Measurements from ENCODE around the gene RASA1. TPM values are rescaled to one million over a fixed set of nuclear protein-coding genes. Genes with fewer than 3 reads are reported as not detected.
"Not testable (repeated sequence)": the region's sequence is repeated elsewhere in the genome, so short reads cannot be mapped to it uniquely, and the experiment has no call there.

Gene RASA1
- total RNA-seq, 1 experiment from 2014 or later, result 40.1 TPM

DNA sequence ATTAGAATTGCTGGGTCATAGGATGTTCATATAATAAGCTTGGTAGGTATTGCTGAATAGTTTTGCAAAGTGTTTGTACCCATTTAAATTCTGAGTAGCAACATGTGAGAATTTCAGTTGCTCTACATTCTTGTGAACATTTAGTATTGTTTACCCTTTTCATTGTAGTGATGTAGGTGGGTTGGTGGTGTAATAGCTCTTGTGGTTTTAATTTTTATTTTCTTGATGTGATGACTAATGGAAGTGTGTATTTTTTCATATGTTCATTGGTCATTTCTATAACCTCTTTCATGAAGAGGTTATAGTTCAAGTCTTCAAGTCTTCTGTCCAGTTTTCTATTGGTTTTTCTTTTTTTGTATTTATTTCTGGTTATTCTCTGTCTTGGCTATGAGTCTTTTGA is 34.4 kb downstream of the RASA1 start:
- Histone ChIP-seq H3K79me2 (ENCODE audit: low read length) (peaks cover 95% of the 10 kb centered on the region), H3K27me3 (ENCODE audit: low read length) (no peaks in the 10 kb centered on the region), H3K9me2 (replicated peaks; ENCODE audit: low read length) (no peaks in the 10 kb centered on the region), H3K27ac (ENCODE audit: low read length) (peak overlapping the region; percentile 58), H3K9me3 (ENCODE audit: low read length) (no peaks in the 10 kb centered on the region), H3K4me3 (ENCODE audit: low read length) (no peak overlapping the region), H4K20me1 (ENCODE audit: low read length) (0 out of 2 replicates have a peak, but pooled peaks cover 3% of the 10 kb centered on the region), H2AFZ (ENCODE audit: low read length) (no peak overlapping the region), H3K4me2 (ENCODE audit: low read length) (peak overlapping the region; percentile 42), H3F3A (ENCODE audit: low read length, unreplicated experiment) (no peaks in the 10 kb centered on the region), H3K4me1 (ENCODE audit: insufficient read depth, low read length) (peaks cover 53% of the 10 kb centered on the region), H3K9ac (ENCODE audit: low read length) (peak overlapping the region; percentile 0; the same call in 1 of the 2 replicates), H3K36me3 (ENCODE audit: low read depth, low read length) (peaks cover 22% of the 10 kb centered on the region)
- no peak for TF ChIP-seq EZH2 (IDR thresholded peaks at IDR 0.05; ENCODE audit: low read length, unreplicated experiment)
- no TSS peak for BruUV-seq (replicated peaks)
- ChIA-PET POLR2A (ENCODE audit: unreplicated experiment) (no interaction called here), CTCF (no interaction called here)
- ATAC-seq, result peak; percentile 16
- DNase-seq, result peak; percentile 77
- intact Hi-C loops (cut with micrococcal nuclease), result no loop called here

DNA sequence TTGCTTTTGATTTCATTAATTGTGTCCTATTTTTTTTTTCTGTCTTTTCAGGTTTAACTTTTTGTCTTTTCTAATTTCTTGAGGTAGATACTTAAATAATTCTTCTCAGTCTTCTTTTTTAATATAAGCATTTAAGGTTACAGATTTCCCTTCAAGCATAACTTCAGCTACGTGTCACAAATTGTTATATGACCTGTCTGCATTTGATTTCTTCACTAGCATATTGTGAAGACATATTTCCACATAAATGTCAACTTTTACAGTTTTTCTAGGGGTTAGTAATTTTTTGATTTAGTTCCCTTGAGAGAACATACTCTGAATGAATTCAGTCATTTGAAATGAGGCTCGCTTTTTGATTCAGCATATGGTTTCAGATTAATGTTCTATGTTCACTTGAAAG is 35.6 kb downstream of the RASA1 start:
- Histone ChIP-seq H3F3A (ENCODE audit: low read length, unreplicated experiment) (no peaks in the 10 kb centered on the region), H3K9me3 (ENCODE audit: low read length) (no peaks in the 10 kb centered on the region), H3K4me1 (ENCODE audit: insufficient read depth, low read length) (peaks cover 45% of the 10 kb centered on the region), H3K79me2 (ENCODE audit: low read length) (peaks cover 93% of the 10 kb centered on the region), H3K27me3 (ENCODE audit: low read length) (no peaks in the 10 kb centered on the region), H3K4me3 (ENCODE audit: low read length) (no peak overlapping the region), H4K20me1 (ENCODE audit: low read length) (0 out of 2 replicates have a peak, but pooled peaks cover 3% of the 10 kb centered on the region), H2AFZ (ENCODE audit: low read length) (no peak overlapping the region), H3K27ac (ENCODE audit: low read length) (no peak overlapping the region), H3K36me3 (ENCODE audit: low read depth, low read length) (peaks cover 22% of the 10 kb centered on the region), H3K9me2 (replicated peaks; ENCODE audit: low read length) (no peaks in the 10 kb centered on the region), H3K4me2 (ENCODE audit: low read length) (no peak overlapping the region), H3K9ac (ENCODE audit: low read length) (no peak overlapping the region)
- intact Hi-C loops (cut with micrococcal nuclease), result no loop called here
- no peak for ATAC-seq
- ChIA-PET CTCF (no interaction called here), POLR2A (ENCODE audit: unreplicated experiment) (no interaction called here)
- no peak for DNase-seq
- TF ChIP-seq, protein P1, sequence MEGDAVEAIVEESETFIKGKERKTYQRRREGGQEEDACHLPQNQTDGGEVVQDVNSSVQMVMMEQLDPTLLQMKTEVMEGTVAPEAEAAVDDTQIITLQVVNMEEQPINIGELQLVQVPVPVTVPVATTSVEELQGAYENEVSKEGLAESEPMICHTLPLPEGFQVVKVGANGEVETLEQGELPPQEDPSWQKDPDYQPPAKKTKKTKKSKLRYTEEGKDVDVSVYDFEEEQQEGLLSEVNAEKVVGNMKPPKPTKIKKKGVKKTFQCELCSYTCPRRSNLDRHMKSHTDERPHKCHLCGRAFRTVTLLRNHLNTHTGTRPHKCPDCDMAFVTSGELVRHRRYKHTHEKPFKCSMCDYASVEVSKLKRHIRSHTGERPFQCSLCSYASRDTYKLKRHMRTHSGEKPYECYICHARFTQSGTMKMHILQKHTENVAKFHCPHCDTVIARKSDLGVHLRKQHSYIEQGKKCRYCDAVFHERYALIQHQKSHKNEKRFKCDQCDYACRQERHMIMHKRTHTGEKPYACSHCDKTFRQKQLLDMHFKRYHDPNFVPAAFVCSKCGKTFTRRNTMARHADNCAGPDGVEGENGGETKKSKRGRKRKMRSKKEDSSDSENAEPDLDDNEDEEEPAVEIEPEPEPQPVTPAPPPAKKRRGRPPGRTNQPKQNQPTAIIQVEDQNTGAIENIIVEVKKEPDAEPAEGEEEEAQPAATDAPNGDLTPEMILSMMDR (conservative IDR thresholded peaks at IDR 0.05; ENCODE audit: low read depth, low read length), result no peak
- TF ChIP-seq EZH2 (IDR thresholded peaks at IDR 0.05; ENCODE audit: low read length, unreplicated experiment) (no peak), EZH2phosphoT487 (IDR thresholded peaks at IDR 0.05; ENCODE audit: borderline replicate concordance, low read length) (no peak)
- no TSS peak for BruUV-seq (replicated peaks)

DNA sequence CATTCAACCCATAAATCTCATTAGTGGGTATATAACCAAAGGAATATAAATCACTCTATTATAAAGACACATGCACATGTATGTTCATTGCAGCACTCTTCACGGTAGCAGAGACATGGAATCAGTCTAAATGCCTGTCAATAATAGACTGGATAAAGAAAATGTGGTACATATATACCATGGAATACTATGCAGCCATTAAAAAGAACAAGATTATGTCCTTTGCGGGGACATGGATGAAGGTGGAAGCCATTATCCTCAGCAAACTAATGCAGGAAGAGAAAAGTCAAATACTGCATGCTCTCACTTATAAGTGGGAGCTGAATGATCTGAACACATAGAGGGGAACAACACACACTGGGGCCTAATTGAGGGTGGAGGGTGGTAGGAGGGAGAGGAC is 38.4 kb downstream of the RASA1 start:
- H3K9me2 ChIP-seq (replicated peaks; ENCODE audit: low read length); BruUV-seq (replicated peaks); H3K27ac ChIP-seq (ENCODE audit: low read length); ATAC-seq; H4K20me1 ChIP-seq (ENCODE audit: low read length); H3F3A ChIP-seq (ENCODE audit: low read length, unreplicated experiment); H3K9me3 ChIP-seq (ENCODE audit: low read length); H3K27me3 ChIP-seq (ENCODE audit: low read length); H3K4me2 ChIP-seq (ENCODE audit: low read length); POLR2A ChIA-PET (ENCODE audit: unreplicated experiment); DNase-seq; intact Hi-C loops (cut with micrococcal nuclease); H2AFZ ChIP-seq (ENCODE audit: low read length); H3K9ac ChIP-seq (ENCODE audit: low read length); H3K4me3 ChIP-seq (ENCODE audit: low read length); CTCF ChIA-PET: not testable (repeated sequence)
- peaks cover 22% of the 10 kb centered on the region for H3K36me3 ChIP-seq (ENCODE audit: low read depth, low read length)
- peaks cover 20% of the 10 kb centered on the region for H3K4me1 ChIP-seq (ENCODE audit: insufficient read depth, low read length)
- H3K79me2 ChIP-seq (ENCODE audit: low read length), result peaks cover 94% of the 10 kb centered on the region

DNA sequence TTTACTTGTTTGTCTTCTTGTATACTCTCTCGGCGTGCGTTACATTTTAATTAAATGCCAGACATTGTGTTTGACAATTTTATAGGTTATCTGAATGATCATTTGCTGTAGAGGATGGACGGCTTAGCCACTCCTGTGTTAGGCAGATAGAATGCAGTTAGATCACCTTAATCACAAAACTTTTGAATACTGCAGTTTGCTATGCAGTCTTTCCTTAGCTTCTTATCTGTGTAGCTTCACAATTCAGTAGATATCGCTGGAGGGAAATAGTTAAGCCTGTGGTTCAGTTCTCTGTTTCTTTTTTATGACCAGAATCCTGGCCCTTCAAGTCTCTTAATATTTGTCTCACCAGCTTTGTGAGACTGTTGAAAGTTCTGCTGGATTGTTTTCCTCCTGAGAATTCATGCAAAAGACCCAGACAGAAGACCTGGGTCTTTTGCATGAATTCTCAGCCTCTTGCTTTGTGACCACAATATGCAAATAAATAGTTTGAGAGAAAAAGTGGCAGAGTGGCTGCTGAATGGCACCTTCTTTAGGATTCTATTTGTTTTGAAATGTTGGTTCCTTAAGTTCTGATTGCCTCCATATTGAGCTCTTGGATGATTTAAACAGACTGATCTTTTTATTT is 40.2 kb downstream of the RASA1 start:
- peaks cover 95% of the 10 kb centered on the region for H3K79me2 ChIP-seq (ENCODE audit: low read length)
- no peaks in the 10 kb centered on the region for H4K20me1 ChIP-seq (ENCODE audit: low read length)
- no peak overlapping the region for H3K9ac ChIP-seq (ENCODE audit: low read length)
- ChIA-PET CTCF (no interaction called here), POLR2A (ENCODE audit: unreplicated experiment) (no interaction called here)
- TF ChIP-seq EZH2 (IDR thresholded peaks at IDR 0.05; ENCODE audit: low read length, unreplicated experiment) (no peak), EZH2phosphoT487 (IDR thresholded peaks at IDR 0.05; ENCODE audit: borderline replicate concordance, low read length) (no peak)
- TF ChIP-seq, protein P1 (conservative IDR thresholded peaks at IDR 0.05; ENCODE audit: low read depth, low read length), result no peak
- no peak for ATAC-seq
- intact Hi-C loops (cut with micrococcal nuclease), result no loop called here
- peaks cover 1% of the 10 kb centered on the region for H3K4me1 ChIP-seq (ENCODE audit: insufficient read depth, low read length)
- H3K27me3 ChIP-seq (ENCODE audit: low read length), result no peaks in the 10 kb centered on the region
- no TSS peak for BruUV-seq (replicated peaks)
- no peak overlapping the region for H3K4me2 ChIP-seq (ENCODE audit: low read length)
- H3K27ac ChIP-seq (ENCODE audit: low read length), result no peak overlapping the region
- H3K9me3 ChIP-seq (ENCODE audit: low read length), result no peaks in the 10 kb centered on the region
- H3K9me2 ChIP-seq (replicated peaks; ENCODE audit: low read length), result no peaks in the 10 kb centered on the region
- H3F3A ChIP-seq (ENCODE audit: low read length, unreplicated experiment), result no peaks in the 10 kb centered on the region
- H3K4me3 ChIP-seq (ENCODE audit: low read length), result no peak overlapping the region
- peaks cover 22% of the 10 kb centered on the region for H3K36me3 ChIP-seq (ENCODE audit: low read depth, low read length)
- DNase-seq, result no peak
- H2AFZ ChIP-seq (ENCODE audit: low read length), result no peak overlapping the region

Measured in PC-3 (cell line).